Measurements from ENCODE around the gene PPP1R12A. TPM values are rescaled to one million over a fixed set of nuclear protein-coding genes. Genes with fewer than 3 reads are reported as not detected.

PPP1R12A gene
- total RNA-seq, 2 experiments from 2014 or later, result 65.6 to 76.4 TPM

- peaks cover 70% of the 10 kb centered on the region for H3K4me1 Mint-ChIP-seq (ENCODE audit: low read depth)
- peaks cover 2% of the 10 kb centered on the region for H3K4me1 ChIP-seq (ENCODE audit: insufficient read depth, low read length)
- H3K27ac Mint-ChIP-seq, result no peak overlapping the region
These were observed 47.0 kb downstream of the PPP1R12A start for GRCh38 chr12:79887890-79888289.

GRCh38 chr12:79886917-79887519 is 47.9 kb downstream of the PPP1R12A start:
- Mint-ChIP-seq H3K4me3 (no peak overlapping the region), H3K9me3 (no peaks in the 10 kb centered on the region), H3K27ac (peak overlapping the region; percentile 1), H3K4me1 (ENCODE audit: low read depth) (peaks cover 74% of the 10 kb centered on the region), H3K36me3 (ENCODE audit: low read depth) (peaks cover 8% of the 10 kb centered on the region), H3K27me3 (no peaks in the 10 kb centered on the region)
- H3K4me1 ChIP-seq (ENCODE audit: insufficient read depth, low read length), result peaks cover 5% of the 10 kb centered on the region
- no peak overlapping the region for H3K4me3 ChIP-seq (ENCODE audit: low read length)
- DNase-seq, result peak in 3 of 14 experiments; percentile 59 to 68 (median 64)
- H3K27me3 ChIP-seq (ENCODE audit: control insufficient read depth in 1 of 2, insufficient read depth in 2 of 2, low read length in 2 of 2), result no peaks in the 10 kb centered on the region
- peak; percentile 77 for ATAC-seq (ENCODE audit: poor library complexity)
- H3K9me3 ChIP-seq (ENCODE audit: control insufficient read depth in 1 of 2, insufficient read depth in 1 of 2, low read length in 2 of 2), result no peaks in the 10 kb centered on the region
- no peak overlapping the region for H3K27ac ChIP-seq (ENCODE audit: low read depth in 1 of 2, low read length in 2 of 2)
- H3K36me3 ChIP-seq (ENCODE audit: insufficient read depth, low read length), result no peaks in the 10 kb centered on the region
- ChIA-PET CTCF (interaction anchor here (1.5 kb wide), 1 partner anchor 9 kb away, joined by 3 read pairs; no protein-coding TSS in a partner anchor), POLR2A (interaction anchor here (1.3 to 1.5 kb wide), 2 partner anchors 11 to 47 kb away, joined by 3 read pairs; partner anchors contain the start of gene PPP1R12A)
- intact Hi-C loops (cut with DNase I, micrococcal nuclease), result loop anchor here (1.0 to 5.0 kb wide), 5 partner anchors 50 to 385 kb away; partner anchors contain the start of gene PPP1R12A (in 1 of the 2)
- peak; percentile 74 for TF ChIP-seq CTCF (IDR thresholded peaks at IDR 0.05)

More at GRCh38 chr12:79887890-79888289, 47.0 kb downstream of the PPP1R12A start:
- CTCF ChIA-PET, result no interaction called here
- ATAC-seq (ENCODE audit: poor library complexity) (no peak), DNase-seq (no peak)
- intact Hi-C loops (cut with DNase I, micrococcal nuclease), result loop anchor here (1.0 to 5.0 kb wide), 5 partner anchors 49 to 384 kb away; partner anchors contain the start of gene PPP1R12A (in 1 of the 2)
- no peaks in the 10 kb centered on the region for H3K36me3 ChIP-seq (ENCODE audit: insufficient read depth, low read length)
- no peak for TF ChIP-seq CTCF (IDR thresholded peaks at IDR 0.05)
- Mint-ChIP-seq H3K9me3 (no peaks in the 10 kb centered on the region), H3K4me3 (no peak overlapping the region), H3K27me3 (no peaks in the 10 kb centered on the region), H3K36me3 (ENCODE audit: low read depth) (peaks cover 8% of the 10 kb centered on the region)
- H3K4me3 ChIP-seq (ENCODE audit: low read length), result no peak overlapping the region
- no peaks in the 10 kb centered on the region for H3K9me3 ChIP-seq (ENCODE audit: control insufficient read depth in 1 of 2, insufficient read depth in 1 of 2, low read length in 2 of 2)
- POLR2A ChIA-PET, result interaction anchor here (1.2 kb wide), 1 partner anchor 46 kb away, joined by 3 read pairs; no protein-coding TSS in a partner anchor
- H3K27me3 ChIP-seq (ENCODE audit: control insufficient read depth in 1 of 2, insufficient read depth in 2 of 2, low read length in 2 of 2), result no peaks in the 10 kb centered on the region
- H3K27ac ChIP-seq (ENCODE audit: low read depth in 1 of 2, low read length in 2 of 2), result no peak overlapping the region

GRCh38 chr12:79885911-79886490 is 48.9 kb downstream of the PPP1R12A start:
- Mint-ChIP-seq H3K36me3 (ENCODE audit: low read depth) (peaks cover 3% of the 10 kb centered on the region), H3K27ac (no peak overlapping the region), H3K4me3 (no peak overlapping the region), H3K9me3 (no peaks in the 10 kb centered on the region), H3K4me1 (ENCODE audit: low read depth) (peaks cover 74% of the 10 kb centered on the region), H3K27me3 (no peaks in the 10 kb centered on the region)
- intact Hi-C loops (cut with DNase I, micrococcal nuclease), result loop anchor here (5.0 kb wide), 3 partner anchors 51 to 386 kb away; partner anchors contain the start of gene PPP1R12A (in 1 of the 2)
- no peak for TF ChIP-seq CTCF (IDR thresholded peaks at IDR 0.05)
- Histone ChIP-seq H3K27me3 (ENCODE audit: control insufficient read depth in 1 of 2, insufficient read depth in 2 of 2, low read length in 2 of 2) (no peaks in the 10 kb centered on the region), H3K27ac (ENCODE audit: low read depth in 1 of 2, low read length in 2 of 2) (no peak overlapping the region), H3K4me1 (ENCODE audit: insufficient read depth, low read length) (peaks cover 13% of the 10 kb centered on the region), H3K36me3 (ENCODE audit: insufficient read depth, low read length) (no peaks in the 10 kb centered on the region), H3K9me3 (ENCODE audit: control insufficient read depth in 1 of 2, insufficient read depth in 1 of 2, low read length in 2 of 2) (no peaks in the 10 kb centered on the region), H3K4me3 (ENCODE audit: low read length) (no peak overlapping the region)
- ATAC-seq (ENCODE audit: poor library complexity) (no peak), DNase-seq (no peak)
- ChIA-PET POLR2A (interaction anchor here (1.3 to 1.5 kb wide), 2 partner anchors 10 to 49 kb away, joined by 3 read pairs; partner anchors contain the start of gene PPP1R12A), CTCF (interaction anchor here (1.5 kb wide), 1 partner anchor 10 kb away, joined by 3 read pairs; no protein-coding TSS in a partner anchor)

Data from CD4-positive, alpha-beta T cell (primary cell).